ENCODE results near the gene B4GALT6. TPM values are rescaled to one million over a fixed set of nuclear protein-coding genes. Genes with fewer than 3 reads are reported as not detected.

Gene B4GALT6
- polyA plus RNA-seq, 1 donor (not counting 4 experiments of a cell fraction or from before 2014, with no cell fraction given), result 7.1 TPM

- DNase-seq (ENCODE audit: low read depth, low spot score) (no peak), FAIRE-seq (no peak)
- H3K36me3 ChIP-seq (ENCODE audit: control insufficient read depth in 2 of 2, extremely low read depth in 1 of 2, insufficient read depth in 2 of 2, low read length in 2 of 2), result no peaks in the 10 kb centered on the region
- H3K9ac ChIP-seq (ENCODE audit: control insufficient read depth, extremely low read depth, insufficient read depth, low read length), result no peak overlapping the region
- no peak overlapping the region for H3K27ac ChIP-seq (ENCODE audit: control insufficient read depth, insufficient read depth, low read length)
- dilution Hi-C loops (cut with MboI; ENCODE audit: extremely low pct_ligation_motif_present, low sequenced_read_pairs), result no loop called here
- H2AFZ ChIP-seq (ENCODE audit: control insufficient read depth, low read length), result no peak overlapping the region
- no peak for TF ChIP-seq EZH2 (IDR thresholded peaks at IDR 0.05; ENCODE audit: low read length)
- TF ChIP-seq CTCF (optimal IDR thresholded peaks at IDR 0.05 in 1 of 3, IDR thresholded peaks at IDR 0.05 in 1 of 3, conservative IDR thresholded peaks at IDR 0.05 in 1 of 3; ENCODE audit: extremely low read depth in 1 of 3, insufficient read depth in 2 of 3, low read length in 3 of 3), result no peak
- H3K9me1 ChIP-seq (ENCODE audit: control insufficient read depth, extremely low read depth, insufficient read depth, low read length), result no peaks in the 10 kb centered on the region
- H3K4me1 ChIP-seq (ENCODE audit: control insufficient read depth, extremely low read depth, insufficient read depth, low read length), result no peaks in the 10 kb centered on the region
- H4K20me1 ChIP-seq (ENCODE audit: control insufficient read depth, extremely low read depth, insufficient read depth, low read length), result no peaks in the 10 kb centered on the region
- H3K4me2 ChIP-seq (ENCODE audit: control insufficient read depth, extremely low read depth, insufficient read depth, low read depth, low read length), result no peak overlapping the region
- H3K27me3 ChIP-seq (ENCODE audit: control insufficient read depth, extremely low read depth, insufficient read depth, low read length), result no peaks in the 10 kb centered on the region
- no peaks in the 10 kb centered on the region for H3K9me3 ChIP-seq (ENCODE audit: control insufficient read depth, low read depth, low read length)
- H3K4me3 ChIP-seq (ENCODE audit: control insufficient read depth in 2 of 3, extremely low read depth in 1 of 3, insufficient read depth in 2 of 3, low read depth in 1 of 3, low read length in 3 of 3), result no peak overlapping the region
- H3K79me2 ChIP-seq (ENCODE audit: control insufficient read depth, insufficient read depth, low read length), result no peaks in the 10 kb centered on the region
Observed at GRCh38 chr18:31666055-31666454, 18.3 kb downstream of the B4GALT6 start.

- TF ChIP-seq EZH2 (IDR thresholded peaks at IDR 0.05; ENCODE audit: low read length), result no peak
- no peak for TF ChIP-seq CTCF (optimal IDR thresholded peaks at IDR 0.05 in 1 of 3, IDR thresholded peaks at IDR 0.05 in 1 of 3, conservative IDR thresholded peaks at IDR 0.05 in 1 of 3; ENCODE audit: extremely low read depth in 1 of 3, insufficient read depth in 2 of 3, low read length in 3 of 3)
- dilution Hi-C loops (cut with MboI; ENCODE audit: extremely low pct_ligation_motif_present, low sequenced_read_pairs), result no loop called here
Observed at GRCh38 chr18:31664101-31664500, 20.3 kb downstream of the B4GALT6 start.

More at GRCh38 chr18:31664101-31664500, 20.3 kb downstream of the B4GALT6 start:
- Histone ChIP-seq H3K36me3 (ENCODE audit: control insufficient read depth in 2 of 2, extremely low read depth in 1 of 2, insufficient read depth in 2 of 2, low read length in 2 of 2) (no peaks in the 10 kb centered on the region), H3K9me1 (ENCODE audit: control insufficient read depth, extremely low read depth, insufficient read depth, low read length) (no peaks in the 10 kb centered on the region), H3K9ac (ENCODE audit: control insufficient read depth, extremely low read depth, insufficient read depth, low read length) (no peak overlapping the region), H3K79me2 (ENCODE audit: control insufficient read depth, insufficient read depth, low read length) (no peaks in the 10 kb centered on the region), H3K4me1 (ENCODE audit: control insufficient read depth, extremely low read depth, insufficient read depth, low read length) (no peaks in the 10 kb centered on the region), H3K27ac (ENCODE audit: control insufficient read depth, insufficient read depth, low read length) (no peak overlapping the region), H3K4me2 (ENCODE audit: control insufficient read depth, extremely low read depth, insufficient read depth, low read depth, low read length) (no peak overlapping the region), H4K20me1 (ENCODE audit: control insufficient read depth, extremely low read depth, insufficient read depth, low read length) (no peaks in the 10 kb centered on the region), H3K4me3 (ENCODE audit: control insufficient read depth in 2 of 3, extremely low read depth in 1 of 3, insufficient read depth in 2 of 3, low read depth in 1 of 3, low read length in 3 of 3) (no peak overlapping the region), H3K27me3 (ENCODE audit: control insufficient read depth, extremely low read depth, insufficient read depth, low read length) (no peaks in the 10 kb centered on the region), H2AFZ (ENCODE audit: control insufficient read depth, low read length) (no peak overlapping the region), H3K9me3 (ENCODE audit: control insufficient read depth, low read depth, low read length) (no peaks in the 10 kb centered on the region)
- DNase-seq (ENCODE audit: low read depth, low spot score) (no peak), FAIRE-seq (no peak)

Data from keratinocyte (primary cell).